ENCODE data around the gene KRTAP10-11.
"Not testable (repeated sequence)": the region's sequence is repeated elsewhere in the genome, so short reads cannot be mapped to it uniquely, and the experiment has no call there.

GRCh38 chr21:44600118-44600978 is 45.9 kb upstream of the KRTAP10-11 start, which contains the start of gene KRTAP10-7:
- TF ChIP-seq, protein P1, sequence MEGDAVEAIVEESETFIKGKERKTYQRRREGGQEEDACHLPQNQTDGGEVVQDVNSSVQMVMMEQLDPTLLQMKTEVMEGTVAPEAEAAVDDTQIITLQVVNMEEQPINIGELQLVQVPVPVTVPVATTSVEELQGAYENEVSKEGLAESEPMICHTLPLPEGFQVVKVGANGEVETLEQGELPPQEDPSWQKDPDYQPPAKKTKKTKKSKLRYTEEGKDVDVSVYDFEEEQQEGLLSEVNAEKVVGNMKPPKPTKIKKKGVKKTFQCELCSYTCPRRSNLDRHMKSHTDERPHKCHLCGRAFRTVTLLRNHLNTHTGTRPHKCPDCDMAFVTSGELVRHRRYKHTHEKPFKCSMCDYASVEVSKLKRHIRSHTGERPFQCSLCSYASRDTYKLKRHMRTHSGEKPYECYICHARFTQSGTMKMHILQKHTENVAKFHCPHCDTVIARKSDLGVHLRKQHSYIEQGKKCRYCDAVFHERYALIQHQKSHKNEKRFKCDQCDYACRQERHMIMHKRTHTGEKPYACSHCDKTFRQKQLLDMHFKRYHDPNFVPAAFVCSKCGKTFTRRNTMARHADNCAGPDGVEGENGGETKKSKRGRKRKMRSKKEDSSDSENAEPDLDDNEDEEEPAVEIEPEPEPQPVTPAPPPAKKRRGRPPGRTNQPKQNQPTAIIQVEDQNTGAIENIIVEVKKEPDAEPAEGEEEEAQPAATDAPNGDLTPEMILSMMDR (conservative IDR thresholded peaks at IDR 0.05; ENCODE audit: low read length), result not testable (repeated sequence)
- not testable (repeated sequence) for TF ChIP-seq EZH2phosphoT487 (IDR thresholded peaks at IDR 0.05; ENCODE audit: borderline replicate concordance, low read depth, low read length)
